NT2/D1 (cell line): ENCODE measurements around the gene ALOX12B.

Experiments used
- YY1 ChIP-seq: IDR thresholded peaks from 2 replicates; pipeline ENCODE4 v1.6.1; 2011; ENCODE audit not compliant: insufficient read length, insufficient read depth
- ZNF274 ChIP-seq: IDR thresholded peaks from 2 replicates; pipeline ENCODE4 v1.6.1; 2011; ENCODE audit warnings: mild to moderate bottlenecking, low read depth, low read length

GRCh38 chr17:8059131-8059530 is 28.4 kb downstream of the ALOX12B start:
- TF ChIP-seq YY1 (no peak), ZNF274 (no peak)
